ENCODE data around the gene THNSL1.
"Not testable (repeated sequence)": the region's sequence is repeated elsewhere in the genome, so short reads cannot be mapped to it uniquely, and the experiment has no call there.

Gene THNSL1, protein sequence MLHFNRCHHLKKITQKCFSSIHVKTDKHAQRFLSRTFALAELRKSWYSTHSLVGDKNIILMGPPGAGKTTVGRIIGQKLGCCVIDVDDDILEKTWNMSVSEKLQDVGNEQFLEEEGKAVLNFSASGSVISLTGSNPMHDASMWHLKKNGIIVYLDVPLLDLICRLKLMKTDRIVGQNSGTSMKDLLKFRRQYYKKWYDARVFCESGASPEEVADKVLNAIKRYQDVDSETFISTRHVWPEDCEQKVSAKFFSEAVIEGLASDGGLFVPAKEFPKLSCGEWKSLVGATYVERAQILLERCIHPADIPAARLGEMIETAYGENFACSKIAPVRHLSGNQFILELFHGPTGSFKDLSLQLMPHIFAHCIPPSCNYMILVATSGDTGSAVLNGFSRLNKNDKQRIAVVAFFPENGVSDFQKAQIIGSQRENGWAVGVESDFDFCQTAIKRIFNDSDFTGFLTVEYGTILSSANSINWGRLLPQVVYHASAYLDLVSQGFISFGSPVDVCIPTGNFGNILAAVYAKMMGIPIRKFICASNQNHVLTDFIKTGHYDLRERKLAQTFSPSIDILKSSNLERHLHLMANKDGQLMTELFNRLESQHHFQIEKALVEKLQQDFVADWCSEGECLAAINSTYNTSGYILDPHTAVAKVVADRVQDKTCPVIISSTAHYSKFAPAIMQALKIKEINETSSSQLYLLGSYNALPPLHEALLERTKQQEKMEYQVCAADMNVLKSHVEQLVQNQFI

DNA sequence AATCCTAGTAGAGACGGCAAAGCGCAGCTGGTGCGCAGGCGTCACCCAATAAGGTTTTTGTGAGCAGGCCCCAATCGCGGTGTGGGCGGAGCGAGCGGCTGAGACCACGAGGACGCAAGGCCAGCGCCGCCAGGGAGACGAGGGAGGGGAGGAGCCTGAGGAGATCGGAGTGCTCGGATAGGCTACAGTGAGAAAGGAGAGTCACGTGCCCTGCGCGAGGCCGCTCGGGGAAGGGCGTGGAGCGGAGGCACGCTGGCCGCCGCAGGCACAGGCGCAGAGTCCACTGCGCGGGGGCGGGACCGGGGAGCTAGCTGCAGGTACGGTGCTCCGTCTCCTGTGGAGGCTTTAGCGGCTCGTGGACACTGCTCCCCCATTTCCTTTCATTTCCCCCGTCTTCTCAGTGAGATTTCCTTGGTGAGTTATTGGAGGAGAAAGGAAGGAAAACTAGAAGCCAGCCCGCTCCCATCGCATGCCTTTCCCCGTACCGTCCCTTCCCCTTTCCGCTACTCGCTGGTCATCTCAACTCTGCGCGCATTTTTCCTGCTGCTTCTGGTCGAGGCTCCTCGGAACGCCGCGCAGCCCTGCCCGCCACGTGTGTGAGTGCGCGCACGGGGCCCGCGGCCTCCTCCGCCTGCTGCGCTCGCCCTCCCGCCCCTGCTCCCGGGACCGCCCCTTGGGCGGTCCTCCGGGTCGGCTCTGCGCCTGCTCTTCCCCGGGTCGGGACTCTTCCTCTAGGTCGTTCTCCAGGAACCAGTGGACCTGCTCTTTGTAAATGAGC, at the start of gene THNSL1:
Gene THNSL1, plus strand, starts transcription at position 237 of the 778 bp plus-strand sequence. CDS start 6,612 bp downstream, outside the sequence.
- DNase-seq (ENCODE audit: low read depth, low spot score): peak; percentile 94
- H3K27ac ChIP-seq: peak within 1 kb of the TSS; percentile 90

DNA sequence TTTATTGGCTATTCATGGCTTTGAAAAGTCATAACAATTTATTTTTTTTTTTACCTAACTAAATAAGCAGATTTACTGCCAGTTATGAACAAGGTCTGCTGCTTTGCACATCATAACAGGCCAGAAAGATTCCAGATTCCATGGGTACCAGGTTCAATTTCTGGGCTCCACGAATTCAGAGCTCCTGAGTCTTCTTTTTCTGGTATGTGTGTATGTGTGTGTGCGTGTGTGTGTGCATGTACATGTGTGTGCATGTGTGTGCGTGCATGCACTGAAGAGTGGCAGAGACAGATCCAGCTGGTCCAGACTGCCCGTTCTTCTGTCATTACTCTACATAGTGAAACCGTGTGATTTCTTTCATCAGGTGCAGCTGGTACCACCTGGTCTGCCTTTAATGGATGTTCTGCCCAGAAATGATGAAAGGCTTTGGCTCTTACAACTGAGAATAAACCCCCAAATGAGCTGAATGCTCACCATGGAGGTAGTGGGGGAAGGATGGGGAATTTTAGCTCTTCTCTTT, 49.4 kb upstream of the THNSL1 start:
- no peak overlapping the region for H3K27ac ChIP-seq
- DNase-seq (ENCODE audit: low read depth, low spot score): no peak

DNA sequence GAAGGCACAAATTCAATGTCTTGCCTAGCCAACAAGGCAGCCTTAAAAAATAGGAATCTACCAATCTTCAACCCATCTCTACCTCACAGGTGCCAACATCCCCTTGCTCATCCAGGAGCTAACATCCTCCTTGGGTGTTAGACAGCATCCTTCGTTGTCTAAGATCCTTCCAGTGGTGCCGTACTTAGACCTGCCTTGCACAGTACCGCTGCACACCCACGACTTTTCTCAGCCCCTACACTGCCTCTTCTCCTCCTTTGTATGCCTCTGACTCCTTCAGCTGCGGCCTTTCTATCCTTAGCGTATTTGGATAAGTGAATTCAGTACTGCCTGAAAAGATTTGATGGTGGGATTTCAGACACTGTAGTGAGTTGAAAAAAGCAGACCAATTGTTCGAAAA, 48.1 kb upstream of the THNSL1 start:
- no peak overlapping the region for H3K27ac ChIP-seq
- no peak for DNase-seq (ENCODE audit: low read depth, low spot score)

DNA sequence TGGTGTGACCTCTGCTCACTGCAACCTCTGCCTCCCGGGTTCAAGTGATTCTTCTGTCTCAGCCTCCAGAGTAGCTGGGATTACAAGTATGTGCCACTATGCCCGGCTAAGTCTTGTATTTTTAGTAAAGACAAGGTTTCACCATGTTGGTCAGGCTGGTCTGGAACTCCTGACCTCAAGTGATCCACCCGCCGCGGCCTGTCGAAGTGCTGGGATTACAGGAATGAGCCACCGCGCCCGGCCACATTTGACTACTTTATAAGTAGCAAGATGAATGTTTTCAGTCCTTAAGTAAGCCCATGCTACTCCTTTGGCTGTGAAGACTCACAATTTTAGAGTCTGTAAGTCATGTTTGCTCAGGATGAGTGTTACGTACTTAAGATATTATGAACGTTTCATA, 47.5 kb upstream of the THNSL1 start:
- not testable (repeated sequence) for H3K27ac ChIP-seq; DNase-seq (ENCODE audit: low read depth, low spot score)

DNA sequence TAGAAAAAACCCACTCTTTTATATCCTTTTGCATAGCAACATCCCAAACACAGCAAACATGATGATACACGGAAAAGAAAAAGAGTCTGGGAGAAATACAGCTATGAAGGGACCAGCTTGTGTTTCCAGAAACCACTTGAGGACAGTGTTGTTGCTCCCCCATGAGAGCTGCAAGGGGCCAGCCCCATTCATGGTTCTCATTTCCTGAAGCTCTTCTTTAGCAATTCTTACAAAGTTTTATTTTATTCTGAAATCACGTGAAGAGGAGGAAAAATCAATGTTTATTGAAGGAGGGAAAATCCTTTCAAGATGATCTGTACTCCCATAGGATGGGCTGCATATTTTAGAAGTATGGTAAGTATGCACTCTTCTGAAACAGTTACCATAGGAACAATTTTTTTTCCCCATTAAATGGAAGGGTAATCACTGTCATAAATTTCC, 46.6 kb upstream of the THNSL1 start:
- DNase-seq (ENCODE audit: low read depth, low spot score): no peak
- no peak overlapping the region for H3K27ac ChIP-seq

DNA sequence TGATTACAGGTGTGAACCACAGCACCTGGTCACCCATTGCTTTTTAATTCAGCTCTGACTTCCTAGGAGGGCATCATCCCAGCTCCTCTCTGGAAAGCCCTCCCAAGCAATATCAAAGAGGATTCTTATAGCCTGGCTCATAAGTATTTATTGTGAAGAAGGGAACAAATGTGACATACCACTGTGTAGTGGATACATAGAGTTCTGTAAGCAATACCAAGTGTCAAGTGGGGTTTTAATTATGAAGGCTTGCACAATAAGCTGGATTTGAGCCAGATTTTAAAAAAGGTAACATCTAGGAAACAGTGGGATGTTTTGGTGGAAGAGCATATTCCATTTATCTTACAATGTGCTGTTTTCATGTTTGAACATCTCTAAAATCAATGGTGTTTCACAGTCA, 45.0 kb upstream of the THNSL1 start:
- H3K27ac ChIP-seq: no peak overlapping the region
- DNase-seq (ENCODE audit: low read depth, low spot score): no peak

DNA sequence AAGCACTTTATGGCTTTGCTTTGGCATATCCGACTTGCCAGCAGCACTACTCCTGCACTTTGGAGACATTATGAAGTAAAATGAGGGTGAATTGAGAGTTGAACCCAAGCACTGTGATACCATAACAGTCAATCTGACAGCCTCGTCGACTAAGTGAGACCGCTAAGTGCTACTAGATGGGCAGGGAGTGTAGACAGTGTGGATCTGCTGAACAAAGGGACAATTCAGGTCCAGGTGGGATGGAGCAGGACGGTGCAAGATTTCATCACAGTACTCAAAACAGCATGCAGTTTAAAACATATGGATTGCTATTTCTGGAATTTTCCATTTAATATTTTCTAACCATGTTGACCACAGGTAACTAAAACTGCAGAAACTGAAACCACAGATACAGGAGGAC, 43.2 kb upstream of the THNSL1 start:
- DNase-seq (ENCODE audit: low read depth, low spot score): no peak
- H3K27ac ChIP-seq: no peak overlapping the region

DNA sequence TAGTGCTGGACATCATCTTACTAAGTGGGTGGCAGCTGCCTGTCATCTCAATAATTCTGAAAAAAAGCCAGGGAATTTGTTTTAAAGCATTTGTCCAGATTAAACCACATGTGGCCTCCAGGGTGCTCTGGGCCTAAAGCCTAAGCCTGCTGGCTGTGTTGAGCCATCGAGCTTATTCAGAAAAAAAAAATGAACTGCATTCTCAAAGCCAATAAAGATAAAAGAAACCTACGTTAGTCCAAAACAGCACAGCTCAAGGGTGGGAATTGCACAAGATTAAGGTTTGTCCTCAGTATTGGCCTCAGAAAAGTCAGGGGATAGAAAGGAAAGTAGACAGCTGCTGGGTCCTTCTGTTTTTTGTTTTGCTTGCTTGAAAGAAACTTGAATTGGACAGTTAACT, 41.4 kb upstream of the THNSL1 start:
- no peak overlapping the region for H3K27ac ChIP-seq
- no peak for DNase-seq (ENCODE audit: low read depth, low spot score)

DNA sequence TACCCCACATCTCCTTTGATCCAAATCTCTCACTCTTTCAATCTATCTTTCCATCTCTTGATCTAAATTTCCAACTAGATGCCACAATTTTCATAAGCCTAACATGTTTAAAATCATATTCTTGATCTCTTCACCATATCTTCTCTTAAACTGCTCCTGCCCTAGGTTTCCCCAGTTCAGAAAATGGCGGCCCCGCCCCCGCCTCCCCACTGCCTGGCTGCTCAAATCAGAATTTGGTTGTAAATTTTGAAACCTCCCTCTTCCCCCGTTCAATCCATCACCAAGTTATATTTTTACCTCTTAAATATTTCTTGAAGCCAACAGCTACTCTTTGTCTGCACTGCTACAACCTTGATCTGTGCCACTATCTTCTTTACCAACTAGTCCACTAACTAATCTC, 36.7 kb upstream of the THNSL1 start:
- H3K27ac ChIP-seq: no peak overlapping the region
- no peak for DNase-seq (ENCODE audit: low read depth, low spot score)

DNA sequence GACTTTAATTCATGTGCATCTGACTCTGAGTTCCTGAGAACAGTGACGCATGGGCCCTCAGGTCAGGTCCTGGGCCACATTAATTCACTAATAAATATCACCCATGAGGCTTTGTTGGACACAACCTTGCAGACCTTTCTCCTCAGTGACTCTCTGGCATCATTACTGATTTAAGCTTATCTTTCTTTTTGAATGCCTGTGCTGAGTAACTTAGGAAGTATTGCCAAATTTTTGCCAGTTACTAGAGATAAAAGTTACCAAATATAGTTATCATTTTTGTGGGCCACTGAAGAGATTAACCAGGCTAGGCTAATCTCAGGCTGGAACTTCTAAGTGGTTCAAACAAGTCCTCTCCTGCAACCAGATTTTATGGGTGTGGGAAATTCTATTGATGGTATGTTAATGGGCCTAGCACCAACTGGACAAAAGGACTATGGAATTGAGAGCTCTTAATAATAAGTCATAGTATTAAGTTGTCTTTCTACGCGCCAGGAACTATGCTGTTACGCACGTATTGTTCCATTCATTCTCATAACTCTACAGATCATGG, 35.2 kb upstream of the THNSL1 start:
- H3K27ac ChIP-seq: no peak overlapping the region
- DNase-seq (ENCODE audit: low read depth, low spot score): no peak

DNA sequence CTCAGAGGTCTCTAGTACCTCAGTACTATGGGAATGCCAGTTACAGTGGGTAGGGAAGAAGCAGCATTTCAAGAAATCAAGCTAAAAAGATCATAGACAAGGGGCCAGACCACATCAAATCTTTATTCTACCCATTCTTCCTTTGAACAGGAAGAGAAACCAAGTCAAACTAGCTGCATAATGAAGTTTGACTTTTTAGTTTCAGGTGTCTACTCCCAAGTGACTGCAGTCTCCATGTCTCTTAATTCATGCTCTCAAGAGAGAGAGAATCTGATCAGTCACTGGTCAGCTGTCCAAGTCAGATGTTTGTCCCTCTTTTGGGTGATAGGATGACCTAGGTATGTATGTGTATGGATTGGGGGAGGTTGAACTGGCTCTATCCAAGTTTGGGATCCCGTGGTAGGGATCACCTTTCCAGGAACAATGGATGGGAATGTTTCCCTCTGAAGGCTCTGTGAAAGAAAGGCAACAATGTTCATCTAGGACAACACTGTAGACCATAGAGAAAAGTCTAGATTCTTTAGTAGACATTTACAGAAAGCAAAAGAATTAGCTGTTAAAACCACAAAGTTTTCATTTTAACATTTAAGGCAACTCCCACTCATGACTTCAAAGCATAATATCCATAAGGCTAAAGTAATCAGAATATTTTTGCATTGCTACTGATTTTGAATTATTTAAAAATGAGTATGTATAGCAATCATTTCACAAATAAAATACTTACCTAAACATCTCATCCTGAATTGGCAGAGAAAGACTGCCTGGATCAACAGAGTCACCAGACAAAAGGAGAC, 33.9 kb upstream of the THNSL1 start:
- no peak for DNase-seq (ENCODE audit: low read depth, low spot score)
- H3K27ac ChIP-seq: no peak overlapping the region

DNA sequence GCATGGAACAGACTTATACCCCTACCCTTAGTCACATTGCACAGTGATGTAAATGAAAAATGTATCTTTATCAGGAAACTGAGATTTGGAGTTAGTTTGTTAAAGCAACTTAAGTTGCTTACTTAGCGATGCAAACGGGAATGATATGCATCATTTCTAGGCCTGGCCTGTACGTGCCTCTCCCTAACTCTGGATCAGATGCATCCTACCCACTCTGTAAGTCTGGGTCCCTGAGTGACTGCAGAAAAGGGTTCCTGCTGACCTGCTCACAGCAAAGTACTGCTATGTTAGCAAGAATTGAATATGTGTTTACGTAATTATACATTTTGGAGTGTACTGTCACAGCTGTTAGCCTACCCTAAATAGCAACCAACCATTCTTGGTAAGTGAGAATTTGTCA, 33.3 kb upstream of the THNSL1 start:
- DNase-seq (ENCODE audit: low read depth, low spot score): no peak

DNA sequence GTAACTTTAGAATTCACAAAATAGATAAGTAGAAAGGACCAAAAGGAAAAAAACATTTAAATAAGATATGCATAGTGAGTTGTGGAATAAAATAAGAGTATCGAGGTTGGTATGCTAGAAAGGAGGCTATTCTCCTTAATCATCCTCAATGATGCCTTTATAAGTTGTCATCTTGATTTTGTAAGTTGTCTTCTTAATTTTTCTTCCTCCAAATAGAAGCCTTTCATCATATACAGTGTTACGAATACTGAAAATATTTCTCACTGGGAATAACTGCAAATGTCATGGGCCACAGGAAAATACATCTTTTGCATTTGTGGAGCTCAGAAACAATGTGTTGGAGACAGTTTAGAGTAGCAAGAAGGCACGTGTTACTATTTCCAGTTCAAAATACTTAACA, 32.5 kb upstream of the THNSL1 start:
- H3K27ac ChIP-seq: no peak overlapping the region
- no peak for DNase-seq (ENCODE audit: low read depth, low spot score)

More for the DNA sequence above, 33.3 kb upstream of the THNSL1 start:
- H3K27ac ChIP-seq: no peak overlapping the region

DNA sequence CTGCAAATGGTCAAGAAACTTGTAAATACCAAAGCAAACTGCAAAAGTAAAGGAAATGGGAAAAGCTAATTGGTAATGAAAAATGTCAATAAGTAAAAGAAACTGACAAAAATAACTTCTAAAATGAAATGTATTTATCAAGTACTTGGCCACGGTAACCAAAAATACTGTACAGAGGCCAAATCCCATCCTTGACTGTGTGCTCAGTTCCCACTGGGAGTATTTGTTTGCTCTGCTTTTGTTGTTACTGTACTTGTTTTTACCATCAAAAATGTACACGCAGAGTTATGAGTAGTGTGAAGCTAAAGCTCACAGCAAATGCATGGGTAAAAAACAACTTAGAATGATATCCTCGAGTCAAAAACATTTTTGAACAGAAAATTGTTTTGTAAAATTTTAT, 31.5 kb upstream of the THNSL1 start:
- no peak for DNase-seq (ENCODE audit: low read depth, low spot score)
- no peak overlapping the region for H3K27ac ChIP-seq

DNA sequence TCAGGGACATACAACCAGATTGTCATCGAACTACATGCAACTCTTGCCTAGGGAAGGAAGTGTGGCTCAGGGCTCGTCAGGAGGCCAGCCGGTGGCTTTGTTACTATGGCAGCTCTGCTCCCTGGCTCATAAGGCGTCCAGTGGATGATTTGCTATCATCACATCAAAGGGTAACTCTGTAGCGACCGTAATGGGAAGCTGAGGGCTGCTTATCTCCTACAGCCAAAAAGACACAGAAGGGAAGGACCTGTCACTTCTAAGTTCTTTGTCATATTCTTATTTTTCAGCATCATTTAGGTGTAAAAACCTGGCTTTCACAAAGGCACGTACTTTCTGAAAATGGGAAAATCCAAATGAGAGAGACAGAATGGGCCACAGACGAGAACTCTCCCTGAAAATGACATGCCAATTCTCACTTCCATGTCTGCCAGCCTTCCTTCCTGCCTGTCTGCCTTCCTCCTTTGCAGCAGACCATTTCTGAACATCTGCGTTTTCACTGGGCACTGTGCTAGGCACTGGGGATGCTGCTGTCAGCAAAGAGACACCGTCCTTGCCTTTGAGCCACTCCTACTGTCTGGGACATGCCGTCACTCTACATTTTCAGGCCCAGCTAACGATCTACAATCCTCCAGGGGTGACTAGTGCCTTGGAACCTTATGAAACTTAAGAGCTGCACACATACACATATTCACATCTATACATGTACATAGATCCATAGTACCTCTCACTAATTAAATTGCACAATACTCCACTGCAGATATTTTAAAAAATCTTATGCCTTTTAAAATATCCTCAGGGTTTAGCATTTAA, 27.4 kb upstream of the THNSL1 start:
- no peak overlapping the region for H3K27ac ChIP-seq
- DNase-seq (ENCODE audit: low read depth, low spot score): no peak

DNA sequence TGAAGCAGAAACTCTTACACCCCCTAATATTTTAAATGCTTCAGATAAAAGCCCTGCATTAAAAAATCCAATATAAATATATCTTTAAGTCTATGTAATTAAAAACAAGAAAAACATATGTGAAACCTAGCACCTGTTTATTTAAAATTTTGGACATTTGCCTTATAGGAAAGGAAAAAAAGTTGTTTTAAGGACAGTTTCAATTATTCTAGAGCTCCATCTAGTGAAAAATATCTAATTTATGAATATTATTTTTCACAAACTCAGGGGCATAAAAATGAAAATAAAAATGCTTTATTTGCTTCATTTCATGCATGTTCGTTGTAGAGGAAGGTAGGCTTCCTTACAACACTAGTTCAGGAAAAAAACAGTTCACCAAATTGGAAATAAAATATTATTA, 26.5 kb upstream of the THNSL1 start:
- no peak for DNase-seq (ENCODE audit: low read depth, low spot score)
- H3K27ac ChIP-seq: no peak overlapping the region

DNA sequence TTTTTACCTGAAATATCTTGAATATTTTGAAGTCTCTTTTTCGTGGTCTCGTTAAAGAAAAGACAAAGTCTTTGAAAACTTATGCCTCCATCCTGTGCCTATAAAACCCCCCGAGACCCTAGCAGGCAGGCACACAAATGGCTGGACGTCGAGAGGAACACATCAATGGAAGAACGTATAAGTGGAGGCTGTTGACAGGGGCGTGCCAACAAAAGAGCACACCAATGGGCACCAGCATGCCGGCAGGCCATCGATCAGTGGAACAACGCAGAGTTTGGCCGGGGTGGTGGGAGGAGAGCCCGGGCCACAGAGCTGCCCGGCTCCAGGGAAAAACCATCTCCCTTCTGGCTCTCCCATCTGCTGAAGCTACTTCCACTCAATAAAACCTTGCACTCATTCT, 25.1 kb upstream of the THNSL1 start:
- DNase-seq (ENCODE audit: low read depth, low spot score): no peak
- no peak overlapping the region for H3K27ac ChIP-seq

DNA sequence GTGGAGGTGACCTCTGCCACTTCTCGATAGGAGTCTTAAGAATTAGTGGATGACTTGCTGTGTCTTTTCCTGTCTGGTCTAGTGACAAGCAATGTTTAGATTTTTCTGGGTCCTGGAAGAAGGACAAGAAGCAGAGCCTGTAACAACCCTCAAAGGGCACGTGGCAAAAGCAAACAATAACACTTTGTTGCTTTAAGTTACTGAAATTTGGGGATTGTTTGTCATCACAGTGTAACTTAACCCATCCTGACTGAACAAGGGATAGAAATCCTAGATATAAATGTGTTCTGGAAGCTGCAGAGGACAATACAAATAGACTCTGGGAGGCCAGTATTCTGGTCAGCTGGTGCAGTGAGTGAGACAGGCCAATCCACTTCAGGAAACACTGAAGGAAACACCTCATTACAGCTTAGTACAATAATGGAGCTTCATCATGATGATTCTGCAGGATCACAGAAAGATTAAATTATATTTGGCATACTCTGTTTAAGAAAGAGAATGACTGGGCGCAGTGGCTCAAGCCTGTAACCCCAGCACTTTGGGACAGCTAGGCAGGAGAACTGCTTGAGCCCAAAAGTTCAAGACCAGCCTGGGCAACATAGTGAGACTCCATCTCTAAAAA, 23.8 kb upstream of the THNSL1 start:
- no peak for DNase-seq (ENCODE audit: low read depth, low spot score)
- no peak overlapping the region for H3K27ac ChIP-seq

Measured in epithelial cell of prostate (primary cell).